Fibroblast of mammary gland (primary cell): ENCODE measurements around the gene CDHR4.

Experiments used
- DNase-seq: peaks from one replicate; pipeline ENCODE4 v3.0.0-alpha.2; 2010; ENCODE audit warnings: low read depth
- H3K4me3 ChIP-seq: 2 replicates; pipeline ENCODE4 v1.5.1; 2011; ENCODE audit warnings: low read depth, mild to moderate bottlenecking, low read length, moderate library complexity; ENCODE audit not compliant: control insufficient read depth
- TF ChIP-seq, protein P1 (sequence below): conservative IDR thresholded peaks from 2 replicates; pipeline ENCODE4 v1.5.1; 2011; ENCODE audit warnings: low read depth, low read length, inconsistent platforms; ENCODE audit not compliant: control insufficient read depth, insufficient read depth

CDHR4 gene

GRCh38 chr3:49799761-49800160 lies at the start of gene CDHR4:
Gene CDHR4, minus strand, starts transcription at chr3:49799873. Its CDS starts 61 bp downstream, at chr3:49799812.
- TF ChIP-seq, protein P1, sequence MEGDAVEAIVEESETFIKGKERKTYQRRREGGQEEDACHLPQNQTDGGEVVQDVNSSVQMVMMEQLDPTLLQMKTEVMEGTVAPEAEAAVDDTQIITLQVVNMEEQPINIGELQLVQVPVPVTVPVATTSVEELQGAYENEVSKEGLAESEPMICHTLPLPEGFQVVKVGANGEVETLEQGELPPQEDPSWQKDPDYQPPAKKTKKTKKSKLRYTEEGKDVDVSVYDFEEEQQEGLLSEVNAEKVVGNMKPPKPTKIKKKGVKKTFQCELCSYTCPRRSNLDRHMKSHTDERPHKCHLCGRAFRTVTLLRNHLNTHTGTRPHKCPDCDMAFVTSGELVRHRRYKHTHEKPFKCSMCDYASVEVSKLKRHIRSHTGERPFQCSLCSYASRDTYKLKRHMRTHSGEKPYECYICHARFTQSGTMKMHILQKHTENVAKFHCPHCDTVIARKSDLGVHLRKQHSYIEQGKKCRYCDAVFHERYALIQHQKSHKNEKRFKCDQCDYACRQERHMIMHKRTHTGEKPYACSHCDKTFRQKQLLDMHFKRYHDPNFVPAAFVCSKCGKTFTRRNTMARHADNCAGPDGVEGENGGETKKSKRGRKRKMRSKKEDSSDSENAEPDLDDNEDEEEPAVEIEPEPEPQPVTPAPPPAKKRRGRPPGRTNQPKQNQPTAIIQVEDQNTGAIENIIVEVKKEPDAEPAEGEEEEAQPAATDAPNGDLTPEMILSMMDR: no peak
- DNase-seq: peak; percentile 81
- no peak within 1 kb of the TSS for H3K4me3 ChIP-seq

DNA sequence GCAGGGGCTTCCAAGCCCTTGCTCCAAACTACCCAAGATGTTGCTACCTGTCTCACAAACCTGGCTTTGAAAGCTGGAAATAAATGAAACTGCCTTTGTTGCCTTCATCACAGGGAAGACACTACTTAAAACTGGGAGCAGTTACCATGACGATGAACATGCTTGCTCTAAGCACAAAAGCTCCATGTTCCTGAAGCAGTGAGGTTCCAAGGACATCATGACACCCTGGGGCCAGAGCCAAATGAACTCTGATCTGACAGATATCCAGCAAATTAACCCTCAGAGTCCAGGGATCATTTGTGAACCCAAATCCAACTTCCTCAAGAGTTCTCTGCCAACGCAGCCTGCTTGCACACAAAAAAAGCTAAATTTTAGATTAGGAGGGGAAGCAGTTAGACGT lies 46.0 kb upstream of the CDHR4 start:
- TF ChIP-seq, protein P1: no peak
- DNase-seq: no peak
- H3K4me3 ChIP-seq: no peak overlapping the region

DNA sequence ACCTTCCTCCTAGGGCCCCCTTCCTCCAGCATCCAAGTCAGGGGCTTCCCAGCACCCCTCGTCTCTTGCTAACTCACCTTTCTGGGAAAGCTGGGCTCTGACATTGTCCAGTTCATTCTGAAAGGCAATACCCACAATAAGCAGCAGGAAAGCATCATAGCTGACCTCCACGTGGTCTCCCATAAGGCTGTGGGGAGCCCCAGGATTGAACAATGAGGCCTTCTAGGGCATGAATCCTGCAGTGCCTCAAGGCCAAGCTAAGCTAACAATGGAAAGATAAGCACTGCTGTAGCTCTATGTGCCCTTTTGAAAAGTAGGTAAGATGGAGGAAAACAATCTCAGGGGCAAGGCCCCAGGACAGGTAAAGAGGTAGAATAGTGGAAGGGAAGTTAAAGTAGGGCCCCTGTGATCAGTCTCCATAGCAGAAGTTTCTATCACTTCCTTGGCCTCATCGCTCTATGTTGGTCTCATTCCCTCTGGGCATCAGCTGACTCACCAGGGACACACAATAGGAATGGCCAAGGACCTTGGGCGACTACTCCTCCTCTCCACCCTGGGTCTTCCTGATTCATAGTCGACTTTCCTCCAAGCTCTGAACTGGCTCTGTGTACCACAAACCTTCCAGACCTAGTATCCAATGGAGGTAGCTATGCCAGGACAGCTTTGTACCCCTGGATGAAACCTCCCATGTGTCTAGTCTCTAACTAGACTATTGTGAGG lies 45.0 kb upstream of the CDHR4 start:
- H3K4me3 ChIP-seq: no peak overlapping the region
- TF ChIP-seq, protein P1: no peak
- DNase-seq: no peak

- TF ChIP-seq, protein P1: no peak
- no peak for DNase-seq
- no peak overlapping the region for H3K4me3 ChIP-seq
Observed at GRCh38 chr3:49842843-49843517, 43.3 kb upstream of the CDHR4 start.

DNA sequence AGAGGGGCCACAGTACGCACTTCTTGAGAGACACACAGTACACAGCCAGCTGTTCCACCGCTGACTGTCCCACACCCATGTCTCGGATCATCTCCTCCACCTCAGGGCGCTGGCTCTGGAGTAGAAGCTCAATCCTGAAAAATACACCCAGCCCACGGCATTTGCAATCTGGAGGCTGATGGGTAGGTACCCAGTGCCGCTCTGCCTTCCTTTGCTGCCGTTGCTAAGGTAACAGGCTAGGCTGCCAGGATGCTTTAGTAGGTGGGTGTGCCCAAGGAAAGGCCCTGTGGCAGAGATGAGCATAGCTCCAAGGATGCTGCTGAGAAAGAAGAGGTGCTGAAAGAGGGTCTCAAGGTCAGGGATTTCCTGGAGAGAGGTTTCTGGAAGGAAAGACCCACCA lies 42.1 kb upstream of the CDHR4 start:
- no peak for DNase-seq
- no peak overlapping the region for H3K4me3 ChIP-seq
- TF ChIP-seq, protein P1: no peak

GRCh38 chr3:49841126-49841696 lies 41.5 kb upstream of the CDHR4 start:
- TF ChIP-seq, protein P1: peak; percentile 41
- peak; percentile 20 for DNase-seq
- no peak overlapping the region for H3K4me3 ChIP-seq
